GM19468 (cell line): Measurements from ENCODE around the gene ZNF444.

ENCODE experiments used
- ATAC-seq: cut with Tn5 transposase; IDR thresholded peaks from one replicate; pipeline ENCODE4 v1.9.1; 2021; ENCODE audit warnings: mild to moderate bottlenecking, moderate library complexity, moderate number of reproducible peaks; ENCODE audit not compliant: unreplicated experiment; ENCODE audit errors: extremely low read depth

The ZNF444 gene

DNA sequence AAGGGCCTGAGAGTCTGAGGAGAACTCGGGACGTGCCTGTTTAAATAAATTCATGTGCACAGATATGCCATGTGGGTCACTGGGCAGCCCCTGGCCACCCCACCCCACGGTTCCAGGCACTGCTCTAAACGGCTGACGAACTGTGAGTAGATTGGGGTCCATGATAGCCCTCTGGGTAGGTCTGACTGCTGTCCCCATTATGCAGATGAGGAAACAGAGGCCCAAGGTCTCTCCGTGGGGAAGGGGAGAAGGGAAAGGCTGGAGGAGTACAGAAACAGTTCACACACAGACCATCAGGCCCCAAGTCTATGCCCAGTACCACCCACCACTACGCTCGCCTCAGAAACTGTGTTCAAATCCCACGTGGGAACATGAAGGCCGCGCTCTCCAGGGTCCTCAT lies 34.1 kb upstream of the ZNF444 start:
- no peak for ATAC-seq

DNA sequence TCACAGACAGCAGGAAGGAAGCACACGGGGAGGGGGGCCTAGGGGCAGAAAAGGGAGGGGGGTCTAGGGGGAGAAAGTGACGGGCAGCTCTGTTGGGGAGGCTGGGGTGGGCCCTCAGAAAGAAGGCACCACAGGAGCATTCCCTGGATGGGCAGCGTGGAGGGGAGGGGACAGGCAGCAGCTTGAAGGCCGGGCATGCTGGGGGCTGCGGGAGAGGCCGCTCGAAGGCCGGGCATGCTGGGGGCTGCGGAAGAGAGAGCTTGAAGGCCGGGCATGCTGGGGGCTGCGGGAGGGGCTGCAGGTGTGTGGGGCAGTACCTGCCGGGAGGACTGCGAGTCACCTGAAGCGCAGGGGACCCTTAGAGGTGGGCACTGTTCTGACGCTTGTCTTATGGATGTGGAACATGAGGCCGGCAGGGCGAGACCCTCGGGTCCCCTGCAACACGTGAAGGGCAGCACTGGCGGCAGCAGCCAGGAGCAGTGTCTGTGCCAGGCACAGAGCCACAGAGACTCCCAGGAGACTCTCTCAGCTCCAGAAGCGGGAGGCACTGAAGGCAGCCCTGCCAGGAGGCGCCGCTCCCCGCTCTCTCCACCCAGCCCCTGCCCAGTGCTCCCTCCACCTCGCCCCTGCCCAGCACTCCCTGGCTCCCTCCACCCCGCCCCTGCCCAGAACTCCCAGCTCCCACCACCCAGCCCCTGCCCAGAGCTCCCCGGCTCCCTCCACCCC lies 33.3 kb upstream of the ZNF444 start:
- no peak for ATAC-seq

DNA sequence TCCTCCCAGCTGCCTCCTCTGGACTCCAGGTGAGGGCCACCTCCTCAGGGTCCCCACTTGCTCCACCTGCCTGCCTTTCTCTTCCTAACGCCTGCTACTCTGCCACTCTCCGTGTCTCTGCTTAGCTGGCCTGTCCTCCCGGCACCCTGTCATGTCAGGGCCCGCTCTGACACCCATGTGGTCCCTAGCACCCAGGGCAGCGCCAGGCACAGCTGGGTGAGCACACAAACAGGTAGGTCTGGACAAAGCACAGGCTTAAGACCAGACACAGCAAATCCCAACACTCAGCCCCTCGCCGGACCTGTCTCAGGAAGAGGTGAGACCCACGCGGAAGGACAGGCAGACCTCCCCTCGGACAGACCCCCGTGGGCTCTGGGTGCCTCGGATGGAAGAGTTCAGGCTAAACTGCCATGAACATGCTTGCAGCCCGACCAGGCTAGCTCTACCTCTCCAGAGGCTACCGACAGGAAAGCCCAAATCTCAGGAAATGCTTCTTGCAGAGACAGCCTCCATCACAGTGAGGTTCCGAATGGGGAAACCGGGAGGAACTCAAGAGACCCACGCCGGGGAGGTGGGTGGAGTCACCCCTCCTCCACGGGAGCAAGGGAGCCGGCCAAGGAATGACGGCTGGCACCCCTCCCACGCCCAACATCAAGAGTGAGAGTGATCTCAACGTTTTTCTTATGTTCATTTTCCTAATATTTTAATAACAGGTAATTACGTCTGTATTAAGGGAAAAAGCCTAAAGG lies 32.5 kb upstream of the ZNF444 start:
- no peak for ATAC-seq

DNA sequence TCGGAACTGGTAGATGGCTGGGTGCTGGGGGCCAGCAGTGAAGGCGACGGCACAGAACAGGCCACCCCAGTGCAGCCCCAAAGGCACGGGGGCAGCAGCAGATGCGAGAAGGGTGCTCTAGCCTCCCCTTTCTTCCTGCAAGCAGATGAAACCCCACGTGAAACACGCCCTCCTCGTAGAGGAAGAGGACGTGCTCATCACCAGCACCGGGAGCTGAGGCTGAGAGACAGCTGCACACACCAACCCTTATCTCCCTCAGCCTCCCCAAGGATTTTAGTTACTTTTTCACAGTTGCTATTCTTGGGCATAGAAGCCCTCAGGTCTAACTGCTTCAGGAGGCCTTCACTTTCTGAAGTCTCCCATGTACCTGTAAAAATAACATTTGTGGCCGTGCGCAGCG lies 31.9 kb upstream of the ZNF444 start:
- ATAC-seq = no peak

DNA sequence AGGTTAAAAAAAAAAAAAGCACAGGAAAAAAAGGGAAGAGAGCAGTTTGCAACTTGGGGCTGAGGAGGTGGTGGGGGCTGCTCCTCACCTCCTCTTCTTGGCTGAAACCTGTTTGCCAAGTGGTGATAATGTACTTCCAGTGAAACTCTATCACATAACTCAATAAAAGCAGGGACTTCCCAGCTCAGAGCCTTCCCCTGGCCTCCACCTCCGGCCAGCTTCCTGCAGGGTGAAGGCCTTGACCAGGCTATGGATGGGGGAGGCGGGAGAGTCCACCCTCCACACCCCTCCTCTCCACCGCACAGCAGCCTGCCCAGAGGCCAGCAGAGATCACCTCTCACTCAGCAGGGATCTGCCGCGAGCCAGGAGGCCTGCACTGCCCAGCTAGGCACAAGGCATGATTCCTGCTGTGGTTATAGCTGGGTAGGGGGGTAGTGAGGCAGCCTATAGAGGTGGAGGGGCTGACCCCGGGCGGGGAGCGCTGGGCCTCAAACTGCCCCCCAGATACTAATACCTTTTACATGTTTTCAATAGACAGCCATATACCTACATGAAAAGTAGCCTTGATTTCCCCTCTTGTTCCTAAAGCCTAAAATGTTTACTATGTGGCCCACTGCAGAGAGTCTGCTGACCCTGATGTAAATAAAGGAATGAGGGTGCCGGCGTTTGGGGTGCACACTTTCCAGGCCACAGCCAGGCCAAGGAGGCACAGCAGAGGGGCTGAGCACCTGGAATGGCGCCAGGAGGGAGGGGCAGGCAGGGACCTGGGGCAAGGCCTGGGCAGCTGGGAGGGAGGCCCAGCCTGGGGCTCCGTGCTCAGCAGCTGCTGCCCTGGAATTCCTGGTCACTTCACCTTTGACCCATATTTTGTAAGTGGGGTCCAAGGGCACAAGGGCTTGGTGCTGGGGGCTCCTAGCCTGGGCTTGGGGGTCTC lies 30.3 kb upstream of the ZNF444 start:
- no peak for ATAC-seq

DNA sequence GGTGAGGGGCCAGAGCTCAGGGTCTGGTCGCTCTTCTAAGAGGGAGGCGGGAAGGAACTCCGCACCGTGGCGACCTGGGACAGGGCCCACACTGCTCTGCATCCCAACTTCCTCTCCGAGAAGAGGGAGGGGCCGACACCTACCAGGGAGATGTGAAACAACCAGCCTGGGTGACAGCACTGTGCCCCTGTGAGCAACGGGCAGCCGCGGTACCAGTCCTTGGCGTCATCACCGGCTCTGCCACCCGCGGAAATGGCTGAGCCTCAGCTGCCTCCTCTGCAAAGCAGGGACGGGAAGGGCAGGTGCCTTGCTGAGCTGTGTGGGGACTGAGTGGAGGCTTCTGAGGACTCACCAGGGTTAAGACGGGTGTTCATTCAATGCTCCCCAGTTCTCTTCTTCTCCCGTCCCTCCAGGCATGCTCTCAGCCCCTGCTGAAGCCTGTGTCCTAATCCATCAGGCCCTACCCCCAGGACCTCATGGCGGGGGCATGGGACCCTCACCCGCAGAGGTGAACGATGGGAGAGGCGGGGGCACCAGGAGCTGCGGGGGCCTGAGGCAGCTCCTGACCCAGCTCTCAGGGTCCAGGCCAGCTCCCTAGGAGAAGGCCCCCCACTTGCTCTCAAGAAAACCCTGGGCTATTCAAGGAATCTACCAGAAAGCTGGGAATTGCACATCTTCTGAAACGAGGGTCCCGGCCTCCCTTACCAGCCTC lies 29.3 kb upstream of the ZNF444 start:
- peak; percentile 79 for ATAC-seq

DNA sequence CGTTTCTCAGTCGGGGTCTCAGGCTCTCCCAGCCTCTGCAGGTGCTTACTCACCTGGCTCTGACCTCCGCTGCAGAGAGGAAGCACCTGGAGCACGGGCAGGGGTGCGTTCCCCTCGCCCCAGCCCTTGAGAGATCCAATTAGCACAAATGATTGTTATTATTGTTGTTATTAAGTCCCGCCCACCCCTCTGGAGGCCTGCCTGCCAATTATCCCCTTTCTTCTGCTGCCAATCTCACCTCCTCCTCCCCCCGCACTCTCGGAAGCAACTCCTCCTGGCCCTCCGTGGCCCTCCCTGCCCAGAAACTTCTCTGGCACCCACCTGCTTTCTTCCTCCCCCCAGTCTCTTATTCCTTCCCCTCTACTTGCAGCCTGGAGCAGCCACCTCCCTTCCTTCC lies 28.8 kb upstream of the ZNF444 start:
- ATAC-seq = no peak

DNA sequence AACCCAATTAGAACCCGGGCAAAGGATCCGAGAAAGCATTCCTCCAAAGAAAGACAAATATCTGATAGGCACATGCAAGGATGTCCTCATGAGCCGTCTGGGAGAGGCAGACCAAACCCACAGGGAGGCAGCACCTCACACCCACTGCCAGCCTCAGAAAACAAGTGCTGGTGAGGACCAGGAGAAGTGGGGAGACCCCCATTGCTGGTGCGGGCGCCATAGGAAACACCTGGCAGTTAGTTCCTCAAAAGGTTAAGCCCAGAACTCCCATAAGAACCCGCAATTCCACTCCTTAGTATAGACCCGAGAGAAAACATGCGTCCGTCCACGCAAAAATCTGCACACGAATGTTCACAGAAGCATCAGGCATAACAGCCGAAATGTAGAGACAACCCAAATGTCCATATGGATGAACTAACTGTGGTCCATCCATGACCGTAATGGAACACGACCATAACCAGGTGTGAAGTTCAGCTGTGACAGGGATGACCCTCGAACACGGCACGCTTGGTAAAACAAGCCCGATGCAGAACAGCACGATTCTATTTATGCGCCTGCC lies 27.9 kb upstream of the ZNF444 start:
- no peak for ATAC-seq

DNA sequence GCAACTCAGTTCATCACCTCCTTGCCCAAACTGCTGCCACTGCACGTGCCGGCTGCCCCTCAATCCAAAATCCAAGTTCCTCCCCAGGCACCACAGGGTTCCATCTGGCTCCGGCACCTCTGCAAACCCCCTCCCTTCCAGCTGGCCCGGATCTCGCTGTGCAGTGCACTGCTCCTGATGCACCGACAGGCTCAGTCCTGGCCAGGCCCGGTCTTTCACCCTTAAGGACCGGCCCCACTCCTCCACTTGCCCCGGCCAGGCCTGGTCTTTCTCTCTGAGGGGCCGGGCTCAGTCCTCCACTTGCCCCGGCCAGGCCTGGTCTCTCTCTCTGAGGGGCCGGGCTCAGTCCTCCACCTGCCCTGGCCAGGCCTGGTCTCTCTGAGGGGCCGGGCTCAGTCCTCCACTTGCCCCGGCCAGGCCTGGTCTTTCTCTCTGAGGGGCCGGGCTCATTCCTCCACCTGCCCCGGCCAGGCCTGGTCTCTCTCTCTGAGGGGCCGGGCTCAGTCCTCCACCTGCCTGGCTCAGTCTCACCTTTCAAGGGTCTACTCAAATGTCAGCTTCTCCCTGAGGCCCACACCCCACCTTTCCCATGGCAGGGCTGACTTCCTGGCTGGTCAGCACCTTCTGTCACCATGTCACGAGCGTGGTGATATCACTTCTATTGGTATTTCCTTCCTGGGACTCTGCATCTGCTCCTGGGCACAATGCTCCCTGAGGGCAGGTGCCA lies 26.9 kb upstream of the ZNF444 start:
- ATAC-seq = no peak

DNA sequence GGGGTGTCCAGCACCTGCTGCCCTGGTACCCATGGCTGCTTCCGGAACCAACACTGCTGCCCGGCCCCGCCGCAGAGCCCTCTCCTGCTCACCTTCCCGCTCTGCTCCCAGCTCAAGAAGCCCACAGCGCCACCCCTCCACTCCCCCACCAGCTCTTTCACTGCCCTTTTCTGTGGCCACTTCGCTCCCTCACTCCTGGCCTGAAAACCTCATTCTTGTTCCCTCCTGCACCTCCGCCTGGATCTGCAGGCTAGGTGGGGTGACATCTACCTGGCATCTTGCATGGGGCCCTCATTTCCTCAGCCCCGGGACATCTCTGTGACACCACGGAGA lies 26.3 kb upstream of the ZNF444 start:
- ATAC-seq = no peak

DNA sequence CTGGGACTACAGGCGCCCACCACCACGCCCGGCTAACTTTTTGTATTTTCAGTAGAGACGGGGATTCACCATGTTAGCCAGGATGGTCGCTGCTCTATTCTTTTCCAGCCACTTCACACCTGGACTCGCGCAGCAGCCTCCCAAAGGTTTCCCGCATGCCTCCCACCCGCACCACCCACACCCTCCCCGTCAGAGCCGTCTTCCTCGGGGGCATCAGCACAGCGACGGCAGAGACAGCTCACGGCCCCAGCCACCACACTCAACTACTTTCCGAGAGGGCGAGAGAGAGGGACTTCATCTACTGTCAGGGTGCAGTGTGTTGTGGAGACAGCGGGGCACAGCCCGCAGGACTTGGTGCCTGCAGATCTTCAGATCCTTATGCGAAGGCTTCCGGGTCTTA lies 25.6 kb upstream of the ZNF444 start:
- ATAC-seq = no peak

DNA sequence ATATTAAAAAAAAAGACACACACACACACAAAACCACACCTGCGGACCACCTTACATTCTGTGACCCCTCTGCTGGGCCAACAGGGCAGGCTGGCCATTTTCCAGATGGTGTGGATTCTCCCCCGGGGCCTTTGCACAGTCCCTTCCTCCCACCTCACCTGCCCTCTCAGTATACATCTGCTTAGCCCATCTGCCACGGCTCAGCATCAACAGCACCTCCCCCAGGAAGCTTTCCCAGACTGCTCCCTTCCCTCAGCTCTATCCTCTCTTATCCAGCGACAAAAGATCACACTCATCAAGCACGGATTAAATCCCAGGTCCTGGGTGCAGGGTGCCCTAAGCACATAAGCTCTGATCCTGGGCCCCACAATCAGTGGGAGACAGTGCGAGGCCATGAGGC lies 24.5 kb upstream of the ZNF444 start:
- ATAC-seq = no peak

DNA sequence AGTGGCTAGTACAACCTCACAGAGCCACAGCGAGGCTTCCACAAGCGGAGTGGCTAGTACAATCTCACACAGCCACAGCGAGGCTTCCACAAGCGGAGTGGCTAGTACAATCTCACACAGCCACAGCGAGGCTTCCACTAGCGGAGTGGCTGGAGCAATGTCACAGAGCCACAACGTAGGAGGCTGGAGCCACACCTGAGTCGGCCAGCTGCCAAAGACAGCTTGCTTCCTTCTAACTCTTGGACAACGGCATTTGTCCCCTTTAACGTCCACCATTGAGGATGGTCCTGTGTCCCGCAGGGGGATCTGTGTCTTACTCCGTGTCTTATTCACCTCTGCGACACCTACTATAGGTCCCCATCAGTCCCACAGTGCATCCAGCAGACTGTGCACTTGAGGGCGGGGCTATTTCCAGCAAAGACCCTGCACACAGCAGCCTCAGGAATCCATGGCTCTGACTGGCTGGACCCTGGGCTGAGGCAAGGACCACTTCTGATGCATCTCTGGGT lies 23.7 kb upstream of the ZNF444 start:
- no peak for ATAC-seq

DNA sequence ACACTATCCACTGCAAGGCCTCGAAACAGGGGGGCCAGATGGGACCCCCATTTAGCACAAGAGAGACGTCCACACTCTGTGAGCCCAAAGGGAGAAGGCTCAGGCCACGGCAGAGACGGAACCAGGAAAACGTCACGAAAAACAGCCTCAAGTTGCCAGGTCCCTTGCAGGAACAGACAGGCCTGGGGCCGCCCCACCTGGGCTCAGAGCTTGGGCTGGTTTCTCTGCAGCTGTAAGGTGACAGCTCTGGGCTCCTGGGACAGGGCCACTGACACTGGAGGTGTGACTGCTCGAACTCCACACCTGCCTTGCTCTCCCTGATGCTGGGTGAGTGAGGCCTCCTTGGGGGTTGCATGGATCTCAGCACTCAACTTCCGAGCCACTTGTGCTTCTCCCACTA lies 23.2 kb upstream of the ZNF444 start:
- no peak for ATAC-seq

DNA sequence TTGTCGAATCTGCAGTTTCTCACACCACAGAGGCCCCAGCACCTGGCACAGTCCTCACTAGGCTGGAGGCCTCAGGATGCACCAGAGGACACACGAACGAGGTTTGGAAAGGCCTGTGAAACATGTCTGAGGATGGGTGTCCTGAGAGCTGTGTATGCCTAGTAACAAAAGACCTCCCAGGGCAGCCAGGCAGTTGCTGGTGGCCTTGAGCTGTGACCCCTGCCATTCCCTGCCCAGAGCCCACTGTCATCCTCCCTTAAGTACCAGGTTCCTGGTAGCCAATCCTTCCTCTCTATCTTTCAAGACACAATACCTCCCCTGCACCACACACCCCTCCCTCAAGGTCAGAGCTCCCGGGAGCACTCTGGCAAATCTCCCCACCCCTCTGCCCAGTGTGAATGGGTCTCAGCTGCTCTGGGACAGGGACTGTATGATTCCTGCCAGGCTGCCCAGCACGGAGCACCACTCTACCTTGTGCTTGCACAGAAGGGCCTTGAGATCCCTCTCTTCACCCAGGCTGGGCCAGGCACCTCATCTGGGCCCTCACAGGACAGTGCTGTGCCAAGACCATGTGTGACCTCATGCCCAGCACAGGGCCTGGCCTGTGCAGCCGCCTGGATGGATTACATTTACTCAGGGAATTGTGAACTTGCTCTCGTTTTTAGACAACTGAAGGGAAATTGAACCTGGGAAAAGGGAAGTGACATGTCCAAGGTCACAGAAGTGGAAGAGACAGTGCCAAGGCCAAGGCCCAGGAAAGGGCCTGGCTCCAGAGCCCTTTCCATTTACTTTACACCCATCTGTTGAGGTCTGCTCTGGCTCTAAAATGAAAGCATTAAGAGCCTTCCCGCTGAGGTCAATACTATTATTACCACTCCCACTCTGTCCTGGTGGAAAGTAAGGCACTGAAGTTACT lies 22.2 kb upstream of the ZNF444 start:
- no peak for ATAC-seq

DNA sequence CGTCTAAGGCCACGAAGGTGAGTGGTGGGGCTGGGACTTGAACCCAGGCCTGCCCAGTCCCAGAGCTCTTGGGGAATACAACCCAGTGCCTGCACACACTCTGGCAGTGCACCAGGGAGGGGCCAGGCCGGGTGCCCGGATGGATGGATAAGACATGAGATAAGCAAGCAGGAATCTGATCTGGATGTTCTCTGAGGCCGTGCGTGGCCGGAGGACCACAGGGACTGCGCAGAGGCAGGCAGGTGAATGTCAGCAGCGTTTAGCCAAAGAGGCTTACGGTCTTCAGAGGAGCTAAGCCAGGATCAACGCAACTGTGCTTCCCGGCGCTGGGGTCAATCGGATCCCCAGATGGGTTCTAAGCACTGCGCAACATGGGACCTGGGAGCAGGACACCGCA lies 21.5 kb upstream of the ZNF444 start:
- ATAC-seq = no peak

DNA sequence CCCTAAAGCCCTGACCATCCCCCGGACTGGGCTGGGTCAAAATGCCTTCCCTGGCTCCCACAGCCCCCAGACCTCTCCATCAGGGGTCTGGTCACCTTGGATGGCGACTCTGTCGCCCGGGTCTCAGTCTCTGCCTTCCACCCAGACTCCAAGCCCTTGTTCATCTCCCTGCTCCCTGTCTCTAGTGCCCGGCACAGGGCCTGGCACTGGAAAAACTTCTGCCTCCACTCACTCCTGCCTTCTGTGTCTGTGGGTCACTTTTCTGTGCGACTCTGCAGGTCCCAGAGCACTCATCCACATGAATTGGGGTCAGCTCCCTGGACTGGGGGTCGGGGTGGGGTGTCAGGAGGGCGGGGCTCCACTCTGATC lies 21.1 kb upstream of the ZNF444 start:
- no peak for ATAC-seq
